Activated naive CD8-positive, alpha-beta T cell (primary cell): ENCODE measurements around the gene SNX30.

Experiments
- H3K27ac Mint-ChIP-seq: one replicate; pipeline ENCODE4 v1.8.0; 2021; ENCODE audit warnings: mixed read lengths
- H3K27me3 Mint-ChIP-seq: one replicate; pipeline ENCODE4 v1.8.0; 2021; ENCODE audit warnings: mixed read lengths
- H3K36me3 Mint-ChIP-seq: one replicate; pipeline ENCODE4 v1.8.0; 2021; ENCODE audit warnings: mixed read lengths
- H3K4me1 Mint-ChIP-seq: one replicate; pipeline ENCODE4 v1.8.0; 2021; ENCODE audit warnings: low read depth, mixed read lengths
- H3K4me3 Mint-ChIP-seq: one replicate; pipeline ENCODE4 v1.8.0; 2021; ENCODE audit warnings: mild to moderate bottlenecking, mixed read lengths
- H3K9me3 Mint-ChIP-seq: one replicate; pipeline ENCODE4 v1.8.0; 2021; ENCODE audit warnings: low read depth, mixed read lengths

SNX30 gene

GRCh38 chr9:112811518-112811917 is 61.0 kb downstream of the SNX30 start:
- Mint-ChIP-seq H3K4me1 (no peaks in the 10 kb centered on the region), H3K4me3 (no peak overlapping the region), H3K27ac (no peak overlapping the region), H3K36me3 (peaks cover 8% of the 10 kb centered on the region), H3K9me3 (no peaks in the 10 kb centered on the region), H3K27me3 (no peaks in the 10 kb centered on the region)

- H3K4me1 Mint-ChIP-seq, result no peaks in the 10 kb centered on the region
- H3K9me3 Mint-ChIP-seq, result no peaks in the 10 kb centered on the region
- H3K27me3 Mint-ChIP-seq, result no peaks in the 10 kb centered on the region
- H3K36me3 Mint-ChIP-seq, result peaks cover 2% of the 10 kb centered on the region
- H3K4me3 Mint-ChIP-seq, result no peak overlapping the region
- no peak overlapping the region for H3K27ac Mint-ChIP-seq
Measured at GRCh38 chr9:112815868-112816267, 65.3 kb downstream of the SNX30 start.

GRCh38 chr9:112817860-112818203 is 67.3 kb downstream of the SNX30 start:
- no peak overlapping the region for H3K4me3 Mint-ChIP-seq
- H3K4me1 Mint-ChIP-seq, result no peaks in the 10 kb centered on the region
- no peak overlapping the region for H3K27ac Mint-ChIP-seq
- H3K9me3 Mint-ChIP-seq, result no peaks in the 10 kb centered on the region
- peaks cover 2% of the 10 kb centered on the region for H3K36me3 Mint-ChIP-seq
- H3K27me3 Mint-ChIP-seq, result no peaks in the 10 kb centered on the region

GRCh38 chr9:112819635-112820496 is 69.3 kb downstream of the SNX30 start:
- no peaks in the 10 kb centered on the region for H3K9me3 Mint-ChIP-seq

GRCh38 chr9:112820881-112821280 is 70.3 kb downstream of the SNX30 start:
- H3K27me3 Mint-ChIP-seq, result no peaks in the 10 kb centered on the region
- H3K9me3 Mint-ChIP-seq, result no peaks in the 10 kb centered on the region
- H3K4me1 Mint-ChIP-seq, result no peaks in the 10 kb centered on the region
- no peak overlapping the region for H3K4me3 Mint-ChIP-seq
- no peak overlapping the region for H3K27ac Mint-ChIP-seq
- peaks cover 8% of the 10 kb centered on the region for H3K36me3 Mint-ChIP-seq

More at GRCh38 chr9:112819635-112820496, 69.3 kb downstream of the SNX30 start:
- H3K4me1 Mint-ChIP-seq, result no peaks in the 10 kb centered on the region
- peaks cover 5% of the 10 kb centered on the region for H3K36me3 Mint-ChIP-seq
- H3K27ac Mint-ChIP-seq, result no peak overlapping the region
- H3K27me3 Mint-ChIP-seq, result no peaks in the 10 kb centered on the region
- H3K4me3 Mint-ChIP-seq, result no peak overlapping the region

- H3K4me3 Mint-ChIP-seq, result no peak overlapping the region
- H3K27ac Mint-ChIP-seq, result no peak overlapping the region
- peaks cover 12% of the 10 kb centered on the region for H3K36me3 Mint-ChIP-seq
- H3K4me1 Mint-ChIP-seq, result no peaks in the 10 kb centered on the region
- no peaks in the 10 kb centered on the region for H3K9me3 Mint-ChIP-seq
- H3K27me3 Mint-ChIP-seq, result no peaks in the 10 kb centered on the region
Measured at GRCh38 chr9:112822618-112823017, 72.1 kb downstream of the SNX30 start.

GRCh38 chr9:112823257-112823656 is 72.7 kb downstream of the SNX30 start:
- no peak overlapping the region for H3K4me3 Mint-ChIP-seq
- H3K9me3 Mint-ChIP-seq, result no peaks in the 10 kb centered on the region

GRCh38 chr9:112831281-112831851 is 80.8 kb downstream of the SNX30 start:
- H3K36me3 Mint-ChIP-seq, result peaks cover 18% of the 10 kb centered on the region
- peaks cover 6% of the 10 kb centered on the region for H3K4me1 Mint-ChIP-seq
- no peaks in the 10 kb centered on the region for H3K9me3 Mint-ChIP-seq
- no peaks in the 10 kb centered on the region for H3K27me3 Mint-ChIP-seq
- no peak overlapping the region for H3K27ac Mint-ChIP-seq
- H3K4me3 Mint-ChIP-seq, result no peak overlapping the region

More at GRCh38 chr9:112823257-112823656, 72.7 kb downstream of the SNX30 start:
- no peaks in the 10 kb centered on the region for H3K4me1 Mint-ChIP-seq
- H3K27me3 Mint-ChIP-seq, result no peaks in the 10 kb centered on the region
- H3K36me3 Mint-ChIP-seq, result peaks cover 12% of the 10 kb centered on the region
- no peak overlapping the region for H3K27ac Mint-ChIP-seq

- no peaks in the 10 kb centered on the region for H3K9me3 Mint-ChIP-seq
- no peak overlapping the region for H3K27ac Mint-ChIP-seq
- H3K36me3 Mint-ChIP-seq, result peaks cover 17% of the 10 kb centered on the region
- no peaks in the 10 kb centered on the region for H3K27me3 Mint-ChIP-seq
- H3K4me3 Mint-ChIP-seq, result no peak overlapping the region
- H3K4me1 Mint-ChIP-seq, result peaks cover 6% of the 10 kb centered on the region
Measured at GRCh38 chr9:112831969-112832368, 81.4 kb downstream of the SNX30 start.

GRCh38 chr9:112833081-112833480 is 82.5 kb downstream of the SNX30 start:
- Mint-ChIP-seq H3K36me3 (peaks cover 20% of the 10 kb centered on the region), H3K27me3 (no peaks in the 10 kb centered on the region), H3K9me3 (no peaks in the 10 kb centered on the region), H3K4me1 (peaks cover 6% of the 10 kb centered on the region), H3K4me3 (no peak overlapping the region), H3K27ac (no peak overlapping the region)

GRCh38 chr9:112836394-112836793 is 85.8 kb downstream of the SNX30 start:
- H3K36me3 Mint-ChIP-seq, result peaks cover 16% of the 10 kb centered on the region
- H3K4me3 Mint-ChIP-seq, result no peak overlapping the region
- H3K4me1 Mint-ChIP-seq, result no peaks in the 10 kb centered on the region
- H3K27ac Mint-ChIP-seq, result no peak overlapping the region
- no peaks in the 10 kb centered on the region for H3K9me3 Mint-ChIP-seq
- no peaks in the 10 kb centered on the region for H3K27me3 Mint-ChIP-seq

GRCh38 chr9:112838342-112838741 is 87.8 kb downstream of the SNX30 start:
- no peaks in the 10 kb centered on the region for H3K27me3 Mint-ChIP-seq
- no peaks in the 10 kb centered on the region for H3K9me3 Mint-ChIP-seq
- no peak overlapping the region for H3K4me3 Mint-ChIP-seq
- H3K27ac Mint-ChIP-seq, result no peak overlapping the region
- H3K36me3 Mint-ChIP-seq, result peaks cover 12% of the 10 kb centered on the region
- no peaks in the 10 kb centered on the region for H3K4me1 Mint-ChIP-seq

- Mint-ChIP-seq H3K27me3 (no peaks in the 10 kb centered on the region), H3K4me1 (peaks cover 5% of the 10 kb centered on the region), H3K9me3 (no peaks in the 10 kb centered on the region), H3K4me3 (no peak overlapping the region), H3K36me3 (peaks cover 12% of the 10 kb centered on the region), H3K27ac (no peak overlapping the region)
Measured at GRCh38 chr9:112839331-112839730, 88.8 kb downstream of the SNX30 start.

- H3K4me1 Mint-ChIP-seq, result peaks cover 9% of the 10 kb centered on the region
- no peaks in the 10 kb centered on the region for H3K27me3 Mint-ChIP-seq
- no peak overlapping the region for H3K27ac Mint-ChIP-seq
- peaks cover 11% of the 10 kb centered on the region for H3K36me3 Mint-ChIP-seq
- H3K9me3 Mint-ChIP-seq, result no peaks in the 10 kb centered on the region
- no peak overlapping the region for H3K4me3 Mint-ChIP-seq
Measured at GRCh38 chr9:112841261-112841660, 90.7 kb downstream of the SNX30 start.

- Mint-ChIP-seq H3K9me3 (no peaks in the 10 kb centered on the region), H3K4me1 (peaks cover 9% of the 10 kb centered on the region), H3K27me3 (no peaks in the 10 kb centered on the region), H3K27ac (no peak overlapping the region), H3K4me3 (no peak overlapping the region), H3K36me3 (peaks cover 7% of the 10 kb centered on the region)
Measured at GRCh38 chr9:112842555-112842954, 92.0 kb downstream of the SNX30 start.
